HG03521 (cell line): ENCODE measurements around the gene FYN.
A peak's percentile ranks its signal among the peaks of the same experiment; 100 is the strongest.

Experiments used
- ATAC-seq: cut with Tn5 transposase; IDR thresholded peaks from one replicate; pipeline ENCODE4 v1.9.1; 2021; ENCODE audit warnings: mild to moderate bottlenecking, moderate library complexity; ENCODE audit not compliant: unreplicated experiment

Gene FYN

DNA sequence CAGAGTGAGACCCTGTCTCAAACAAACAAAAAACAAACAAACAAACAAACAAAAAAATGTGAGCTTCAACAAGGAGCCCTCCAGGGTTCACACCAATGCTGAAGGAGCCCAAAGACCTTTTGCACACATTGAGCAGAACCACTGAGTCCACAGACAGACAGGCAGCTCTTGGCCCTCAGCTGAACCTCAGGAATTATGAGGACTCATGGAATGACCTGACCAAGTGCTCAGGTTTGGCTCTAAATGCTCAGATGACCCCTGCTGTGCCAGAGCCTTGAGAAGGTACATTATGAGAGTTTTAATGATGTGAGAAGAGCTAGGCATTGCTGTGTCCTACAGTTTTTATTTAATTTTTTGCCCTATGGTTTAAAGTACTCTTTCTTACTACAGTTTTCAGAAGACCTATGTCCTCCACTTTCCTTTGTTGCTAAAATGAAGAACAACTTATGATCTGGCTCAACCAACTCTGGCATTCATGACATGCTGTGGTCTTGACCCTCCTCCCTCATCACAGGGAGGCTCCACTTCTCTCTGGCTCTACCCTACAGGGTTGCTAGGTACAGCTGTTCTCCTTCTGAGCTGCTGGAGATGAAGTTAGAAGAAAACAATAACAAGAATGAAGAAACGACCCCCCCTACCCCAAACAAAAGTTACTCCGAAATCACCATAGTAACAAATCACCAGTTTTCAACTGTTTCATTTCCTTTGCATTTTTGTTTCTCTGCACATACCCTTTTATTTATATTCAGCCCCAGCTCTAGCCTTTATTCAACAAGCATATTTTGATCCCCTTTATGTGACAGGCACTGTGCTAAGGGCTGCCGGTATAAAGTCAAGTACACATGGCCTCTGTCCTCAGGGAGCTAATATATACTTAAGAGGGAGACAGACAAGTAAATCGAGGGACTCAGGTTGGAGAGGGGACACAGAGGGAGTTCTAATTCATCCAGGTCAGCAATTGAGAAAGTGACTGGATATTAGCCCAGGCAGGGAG is 138.9 kb downstream of the FYN start:
- ATAC-seq: no peak

GRCh38 chr6:111732390-111732789 is 140.9 kb downstream of the FYN start:
- no peak for ATAC-seq

DNA sequence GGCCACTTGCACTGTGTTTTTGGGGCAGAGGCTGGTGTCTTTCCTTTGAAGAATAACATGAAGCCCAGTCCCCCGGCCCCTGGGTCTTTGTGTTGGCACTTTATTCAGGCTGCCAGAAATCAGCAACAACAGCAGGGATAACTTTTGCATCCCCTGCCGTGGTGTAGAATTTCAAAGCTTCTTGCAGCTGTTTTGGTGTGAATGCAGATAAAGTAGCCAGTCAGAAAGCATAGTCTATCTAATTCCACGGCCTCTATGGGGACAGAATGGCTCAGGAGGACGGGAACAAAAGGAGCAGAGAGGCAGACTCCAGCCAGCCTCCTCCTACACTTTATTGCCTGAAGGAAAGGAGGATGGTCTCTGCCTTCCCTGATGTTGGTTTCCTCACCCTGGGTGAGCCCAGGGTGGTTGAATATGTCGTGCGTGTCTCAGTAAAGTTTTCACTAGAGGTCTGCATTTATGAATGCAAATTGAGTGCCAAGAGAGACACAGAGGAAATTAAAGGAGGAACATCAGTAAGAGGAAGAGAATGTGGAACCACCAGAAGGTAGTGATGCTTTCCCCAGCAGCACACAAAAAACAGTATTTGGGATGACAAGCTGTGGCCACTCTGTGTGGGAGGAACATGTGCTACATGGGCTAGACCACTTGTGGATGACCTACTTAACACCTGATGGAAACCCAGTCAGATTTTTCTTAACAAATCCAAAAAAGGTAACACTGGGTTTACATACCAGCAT is 141.6 kb downstream of the FYN start:
- no peak for ATAC-seq

DNA sequence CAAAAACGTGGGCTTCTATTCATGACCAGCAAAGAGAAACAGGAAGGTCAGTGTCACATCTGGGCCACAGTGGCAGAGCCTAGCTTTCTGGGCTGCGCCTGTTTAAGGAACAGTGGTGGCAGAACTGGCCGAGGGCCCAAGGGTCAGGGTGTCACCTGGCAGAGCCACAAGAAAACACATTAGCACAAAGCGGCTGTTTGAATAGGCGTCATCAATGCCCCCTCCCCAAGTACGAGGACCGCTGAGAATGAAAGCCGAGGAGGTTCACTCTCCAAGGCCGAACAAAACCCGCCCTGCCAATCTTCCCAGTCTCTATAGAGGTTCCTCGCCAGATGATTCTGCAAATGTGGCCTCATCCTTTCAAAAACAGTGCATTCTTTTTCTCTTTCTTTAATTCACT is 142.4 kb downstream of the FYN start:
- ATAC-seq: no peak

GRCh38 chr6:111727802-111728201 is 145.4 kb downstream of the FYN start:
- ATAC-seq: no peak

- no peak for ATAC-seq
Observed at GRCh38 chr6:111727041-111727440, 146.2 kb downstream of the FYN start.

DNA sequence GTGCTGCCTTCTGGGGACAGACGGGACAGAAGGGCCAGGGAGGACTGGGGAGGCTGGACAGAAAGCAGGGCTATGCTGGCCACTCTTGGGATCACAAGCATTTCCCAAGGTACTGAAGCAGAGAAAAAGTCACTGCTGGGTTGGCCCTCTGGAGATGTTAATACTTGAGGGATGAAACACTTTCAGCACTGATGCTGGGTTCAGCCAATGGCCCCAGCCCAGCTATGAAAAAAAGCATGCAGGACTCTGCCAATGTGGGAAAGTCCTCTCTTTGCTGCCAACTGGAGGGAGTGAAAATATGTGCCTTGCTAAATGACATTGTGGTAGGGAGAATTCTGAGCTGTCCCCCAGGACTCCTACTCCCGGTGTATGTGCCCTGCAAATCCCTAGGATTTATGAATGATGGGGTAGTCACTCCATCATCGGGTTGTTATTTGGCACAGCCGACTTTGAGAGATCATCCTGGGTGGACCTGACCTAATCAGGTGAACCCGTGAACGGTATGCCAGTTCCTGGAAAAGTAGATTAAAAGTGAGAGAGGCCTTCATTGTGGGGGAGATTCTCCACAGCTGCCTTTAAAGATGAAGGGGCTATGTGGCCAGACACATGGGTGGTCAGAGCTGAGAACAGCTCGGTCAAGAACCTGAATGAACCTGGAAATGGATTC is 147.7 kb downstream of the FYN start:
- no peak for ATAC-seq

DNA sequence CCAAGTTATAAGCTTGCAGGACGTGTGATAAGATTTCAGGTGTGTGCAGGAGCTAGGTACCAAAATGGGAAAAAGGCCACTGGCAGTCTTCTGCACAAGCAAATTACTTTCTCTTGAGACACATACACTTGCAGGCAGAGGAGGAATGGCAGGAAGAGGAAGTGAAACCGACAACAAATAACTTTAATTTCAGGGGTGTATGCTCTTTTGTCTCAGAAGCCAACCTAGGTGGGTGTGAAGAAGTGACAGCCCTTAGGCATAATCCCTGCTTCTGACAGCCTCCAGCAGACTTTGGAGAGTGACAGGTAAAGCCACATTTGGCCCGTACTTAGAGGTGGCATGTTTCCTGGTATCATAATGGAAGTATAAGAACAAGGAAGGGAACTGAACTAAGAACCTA is 148.7 kb downstream of the FYN start:
- ATAC-seq: peak; percentile 98

GRCh38 chr6:111724039-111724438 is 149.2 kb downstream of the FYN start:
- peak; percentile 17 for ATAC-seq

DNA sequence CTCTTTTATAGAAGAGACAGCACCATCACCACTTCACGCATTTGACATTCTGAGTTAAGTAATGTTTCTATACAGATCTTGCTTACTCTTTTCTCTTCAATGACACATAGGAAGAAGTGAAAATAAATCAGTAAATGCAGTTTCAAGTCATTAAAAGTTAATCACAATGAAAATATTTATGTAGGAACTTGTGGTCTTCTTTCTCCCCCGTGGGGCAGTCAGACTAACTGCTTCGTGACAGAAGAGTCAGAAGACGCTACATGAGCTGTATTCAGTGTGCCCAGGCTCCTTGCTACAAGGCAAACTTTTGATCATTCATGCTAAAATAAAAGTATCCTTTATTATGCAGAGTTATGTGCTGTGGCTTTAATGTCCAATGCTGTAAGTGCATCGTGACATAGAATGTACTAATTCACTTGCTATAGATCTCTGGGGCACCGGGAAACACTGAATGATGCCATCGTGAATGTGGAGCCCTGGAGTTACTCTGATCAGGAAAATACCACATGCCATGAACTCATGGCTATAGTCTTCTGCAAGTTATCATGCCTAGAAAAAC is 149.8 kb downstream of the FYN start:
- ATAC-seq: no peak

- ATAC-seq: no peak
Observed at GRCh38 chr6:111722179-111722731, 151.0 kb downstream of the FYN start.

GRCh38 chr6:111721753-111722154 is 151.5 kb downstream of the FYN start:
- no peak for ATAC-seq

- ATAC-seq: no peak
Observed at GRCh38 chr6:111720931-111721496, 152.2 kb downstream of the FYN start.

GRCh38 chr6:111718990-111719389 is 154.3 kb downstream of the FYN start:
- ATAC-seq: no peak

GRCh38 chr6:111718326-111718725 is 154.9 kb downstream of the FYN start:
- ATAC-seq: no peak

DNA sequence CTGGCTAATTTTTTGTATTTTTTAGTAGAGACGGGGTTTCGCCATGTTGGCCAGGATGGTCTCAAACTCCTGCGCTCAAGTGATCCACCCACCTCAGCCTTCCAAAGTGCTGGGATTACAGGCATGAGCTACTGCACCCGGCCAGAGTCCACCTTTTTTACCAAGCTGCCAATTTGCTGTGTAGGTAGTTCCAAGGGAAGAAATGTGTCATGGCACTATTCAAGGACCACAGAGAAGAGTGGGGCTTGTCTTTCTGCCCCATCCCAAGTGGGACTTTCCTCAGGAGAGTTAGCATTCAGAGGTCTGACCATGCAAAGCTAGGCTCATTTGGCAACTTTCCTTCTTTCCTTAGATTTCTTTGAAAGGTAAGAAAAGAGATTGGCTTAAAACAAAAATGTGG is 155.6 kb downstream of the FYN start:
- ATAC-seq: no peak

DNA sequence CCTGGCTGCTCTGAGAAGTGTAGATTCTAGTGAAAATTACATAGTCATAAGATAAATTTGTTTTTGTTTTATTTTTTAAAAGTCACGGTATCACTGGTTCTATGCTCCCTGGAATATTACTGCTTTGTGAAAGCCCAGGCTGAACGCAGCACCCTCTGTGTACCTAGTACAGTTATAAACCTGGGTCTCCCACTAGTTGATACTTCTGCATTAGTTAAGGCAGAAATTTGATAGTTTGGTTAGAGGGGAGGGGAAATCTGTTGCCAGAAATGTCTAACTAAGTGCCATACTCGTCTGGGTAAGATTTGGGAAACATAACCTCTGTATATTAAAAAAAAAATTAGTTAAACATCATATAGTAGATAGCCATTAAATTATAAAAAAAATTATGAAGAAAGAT is 156.9 kb downstream of the FYN start:
- ATAC-seq: no peak

DNA sequence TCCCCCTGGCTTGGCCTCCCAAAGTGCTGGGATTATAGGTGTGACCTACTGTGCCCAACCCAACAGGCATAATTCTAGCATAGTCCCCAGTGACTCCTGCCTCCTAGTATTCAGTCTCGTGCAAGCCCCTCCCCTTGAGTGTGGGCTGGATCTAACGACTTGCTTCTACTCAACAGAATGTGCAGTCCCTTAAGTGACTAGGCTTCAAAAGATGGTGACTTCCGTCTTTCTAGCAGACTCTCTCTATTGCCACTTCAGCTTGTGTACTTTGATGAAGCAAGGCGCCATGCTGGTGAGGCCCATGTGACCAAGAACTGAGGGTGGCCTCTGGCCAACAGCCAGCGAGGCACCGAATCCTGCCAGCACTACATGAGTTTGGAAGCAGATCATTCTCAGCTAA is 157.9 kb downstream of the FYN start:
- no peak for ATAC-seq

- no peak for ATAC-seq
Observed at GRCh38 chr6:111714416-111715270, 158.6 kb downstream of the FYN start.

DNA sequence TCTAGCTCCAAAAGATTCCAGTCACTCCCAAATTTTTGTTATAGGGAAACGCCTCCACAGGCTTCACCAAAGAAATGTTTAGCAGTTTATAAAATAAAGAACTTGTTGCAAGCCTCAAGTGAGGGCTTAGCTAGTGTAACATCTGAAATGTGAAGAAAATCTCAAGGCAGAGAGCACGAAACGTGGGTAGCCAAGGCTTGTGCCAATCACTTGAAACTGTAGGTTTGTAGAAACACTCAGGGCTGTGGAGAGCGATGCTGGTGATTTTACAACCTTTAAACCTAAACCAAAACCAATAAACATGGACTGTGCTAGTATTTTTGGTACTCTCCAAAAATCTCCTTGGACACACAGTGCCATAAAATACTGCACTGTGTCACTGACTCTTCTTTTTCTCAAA is 159.4 kb downstream of the FYN start:
- no peak for ATAC-seq
